ENCODE data around the gene SLC16A8. TPM values are rescaled to one million over a fixed set of nuclear protein-coding genes. Genes with fewer than 3 reads are reported as not detected.

SLC16A8 gene
- total and polyA plus RNA-seq, 2 of the 13 experiments (the other 11 are each of a cell fraction or from before 2014, with no cell fraction given): not detected

GRCh38 chr22:38114484-38115398 lies 30.8 kb upstream of the SLC16A8 start:
- peak; percentile 66 for ATAC-seq
- Histone ChIP-seq H3K4me2 (ENCODE audit: low read depth, low read length) (no peak overlapping the region), H3K27me3 (ENCODE audit: control insufficient read depth in 1 of 2, insufficient read depth in 2 of 2, low read length in 2 of 2) (no peaks in the 10 kb centered on the region), H2AFZ (ENCODE audit: low read length) (no peak overlapping the region), H3K27ac (ENCODE audit: extremely low read length, insufficient read depth, low read length) (no peak overlapping the region), H3K36me3 (replicated peaks in 1 of 2; ENCODE audit: control insufficient read depth in 1 of 2, insufficient read depth in 2 of 2, low read length in 2 of 2) (no peaks in the 10 kb centered on the region), H3K79me2 (ENCODE audit: insufficient read depth, low read length) (peaks cover 3% of the 10 kb centered on the region), H3K4me3 (replicated peaks in 1 of 3; ENCODE audit: insufficient read depth in 1 of 3, low read depth in 2 of 3, low read length in 3 of 3) (no peak overlapping the region), H3K9me3 (ENCODE audit: low read length) (no peaks in the 10 kb centered on the region), H3K4me1 (ENCODE audit: insufficient read depth, low read length) (peaks cover 42% of the 10 kb centered on the region), H4K20me1 (ENCODE audit: insufficient read depth, low read length) (no peaks in the 10 kb centered on the region), H3K9ac (ENCODE audit: insufficient read depth, low read depth, low read length) (no peak overlapping the region)
- intact Hi-C loops (cut with micrococcal nuclease; ENCODE audit: unreplicated experiment): loop anchor here (5.0 kb wide), 2 partner anchors 88 to 148 kb away; partner anchors contain the start of gene MAFF
- peak; percentile 38 for DNase-seq (ENCODE audit: low spot score)
- CTCF ChIA-PET (ENCODE audit: low intra/inter-chr PET ratio, low total read pairs): no interaction called here
- peak; percentile 48 for FAIRE-seq
- 65% methylated on average over 24 of the region's 32 CpGs for WGBS (ENCODE audit: low lambda C conversion rate)
- BruUV-seq (replicated peaks): no TSS peak
- in situ Hi-C loops (cut with HindIII; ENCODE audit: extremely low pct_ligation_motif_present, low pct_unique_long_range_greater_than_20kb): loop anchor here (10.0 kb wide), 1 partner anchor 90 kb away; the partner anchor contains the start of gene MAFF
- POLR2A ChIA-PET: interaction anchor here (1.2 to 1.4 kb wide), 2 partner anchors 14 to 66 kb away, joined by 3 read pairs; no protein-coding TSS in a partner anchor
- peak; percentile 79 for TF ChIP-seq ZBTB33 (CRISPR knock-in tag; IDR thresholded peaks at IDR 0.05)
- no peak for TF ChIP-seq THRA (CRISPR knock-in tag; IDR thresholded peaks at IDR 0.05; ENCODE audit: borderline replicate concordance)
- no peak for TF ChIP-seq ZNF747 (CRISPR knock-in tag; IDR thresholded peaks at IDR 0.05; ENCODE audit: borderline replicate concordance)
- TF ChIP-seq SNAPC2 (CRISPR knock-in tag; IDR thresholded peaks at IDR 0.05): no peak
- TF ChIP-seq SALL1 (CRISPR knock-in tag; IDR thresholded peaks at IDR 0.05): peak; percentile 38; the same call in 1 of the 2 replicates
- TF ChIP-seq KLF16 (CRISPR knock-in tag; IDR thresholded peaks at IDR 0.05): no peak
- no peak for TF ChIP-seq DZIP1 (CRISPR knock-in tag; IDR thresholded peaks at IDR 0.05)
- no peak for TF ChIP-seq DRAP1 (CRISPR knock-in tag; IDR thresholded peaks at IDR 0.05)
- 0 out of 2 replicates have a peak, but pooled peaks have one; percentile 25 for TF ChIP-seq ZGPAT (CRISPR knock-in tag; IDR thresholded peaks at IDR 0.05)
- peak; percentile 35; the same call in 1 of the 2 replicates for TF ChIP-seq IRF2 (CRISPR knock-in tag; IDR thresholded peaks at IDR 0.05)
- no peak for TF ChIP-seq HNRNPK (IDR thresholded peaks at IDR 0.05; ENCODE audit: low read depth, low read length, poor library complexity, severe bottlenecking)
- TF ChIP-seq HES4 (CRISPR knock-in tag; IDR thresholded peaks at IDR 0.05; ENCODE audit: borderline replicate concordance): no peak
- no peak for TF ChIP-seq RFX3 (CRISPR knock-in tag; IDR thresholded peaks at IDR 0.05)
- TF ChIP-seq BRD4 (CRISPR knock-in tag; IDR thresholded peaks at IDR 0.05): no peak
